ENCODE results near the gene PLSCR4.

- TF ChIP-seq CTCF (IDR thresholded peaks at IDR 0.05): no peak
- TF ChIP-seq EZH2 (IDR thresholded peaks at IDR 0.05): no peak
- TF ChIP-seq EZH2phosphoT487 (IDR thresholded peaks at IDR 0.05): no peak
These were observed 27.2 kb downstream of the PLSCR4 start for GRCh38 chr3:146223401-146224373.
